Adrenal gland (tissue), 12 donors: ENCODE results near the gene SLC2A9. TPM values are rescaled to one million over a fixed set of nuclear protein-coding genes. Genes with fewer than 3 reads are reported as not detected.

Experiments used
- DNase-seq, 7 donors: peaks; one replicate each; pipeline ENCODE4 v3.0.0-alpha.2; 2019 to 2020
- H3K27ac ChIP-seq, 5 donors: fragments of 200-600 bp; sonication (generic) in 4 of 5; 1 replicate in 3 of 5; 2 replicates in 2 of 5; pipeline versions ENCODE4 v1.5.1 to v1.8.0; 2016 to 2020; ENCODE audit warnings: mild to moderate bottlenecking in 1 of 5
- H3K27me3 ChIP-seq: fragments of 200-600 bp; 2 replicates; pipeline ENCODE4 v1.8.0; 2021
- H3K36me3 ChIP-seq, 2 donors: fragments of 200-600 bp; replicated peaks in 1 of 2; 1 replicate in 1 of 2; 2 replicates in 1 of 2; pipeline versions ENCODE4 v1.5.1 to v1.8.0; 2018 to 2022
- H3K4me1 ChIP-seq, 2 donors: fragments of 200-600 bp; replicated peaks in 1 of 2; 1 replicate in 1 of 2; 2 replicates in 1 of 2; pipeline versions ENCODE4 v1.5.1 to v1.8.0; 2018 to 2021
- H3K4me3 ChIP-seq, 4 donors: fragments of 200-600 bp; sonication (generic) in 3 of 4; one replicate each; pipeline ENCODE4 v1.5.1; 2016 to 2018
- H3K9me3 ChIP-seq, 3 donors: fragments of 200-600 bp; sonication (generic) in 1 of 3; replicated peaks in 1 of 3; 1 replicate in 2 of 3; 2 replicates in 1 of 3; pipeline versions ENCODE4 v1.5.1 to v1.8.0; 2016 to 2021
- POLR2A ChIP-seq, 2 donors: fragments of 450-650 bp; IDR thresholded peaks; one replicate each; pipeline ENCODE4 v1.6.1; 2017; ENCODE audit warnings: antibody characterized with exemption in 2 of 2, mild to moderate bottlenecking in 2 of 2, moderate library complexity in 1 of 2
- WGBS, 4 donors: extraction: QIAGEN DNeasy Blood & Tissue Kit in 2 of 4; methylation state at CpG; one replicate each; pipeline versions ENCODE4 v1.1.5 to v1.1.7; 2013 to 2017; 5-methylcytosine and 5-hydroxymethylcytosine counted together
- intact Hi-C, 2 donors: fragments of 100-400 bp; cut with DNase I; formaldehyde crosslinking; loops; one replicate each; pipeline versions ENCODE4 v1.14.1 to v1.15.0; 2022 to 2023
- polyA plus RNA-seq, 3 donors: library from polyadenylated mRNA; stranded (reverse); fragments of 200-250 nt in 2 of 3; fragments of 350-450 nt in 1 of 3; fragmentation: Illumina TruSeq in 1 of 3; extraction: RNeasy Lipid Tissue Mini Kit (QIAGEN cat#74804) in 1 of 3; gene quantifications; one replicate each; pipeline ENCODE4 v1.2.3, GENCODE V29; 2013 to 2014
- total RNA-seq, 9 donors: library from RNA; depleted of rRNA in 4 of 9; stranded (reverse); fragments of >200 nt in 4 of 9; fragments of 120-200 nt in 1 of 9; fragmentation: NEBNext Ultra II Directional in 1 of 9; extraction: Animal tissue kit (Norgen Biotek cat#: 25700) in 1 of 9; gene quantifications; one replicate each; pipeline versions ENCODE4 v1.1.0 to v1.2.4, GENCODE V29; 2013 to 2023
- TF ChIP-seq, protein P1 (sequence below), 6 experiments: fragments of 450-650 bp in 4 of 6; fragments of 200-600 bp in 2 of 6; sonication (generic) in 1 of 6; IDR thresholded peaks; 1 replicate in 5 of 6; 2 replicates in 1 of 6; pipeline versions ENCODE4 v1.5.1 to v1.8.0; 2016 to 2021; ENCODE audit warnings: antibody characterized with exemption in 6 of 6, mild to moderate bottlenecking in 2 of 6, moderate library complexity in 1 of 6
- donor health status: healthy with polysubstance abuse.
- donor health status: Bipolar disorder and iron deficiency.
- donor health status: DM: yes; HTN: yes; CAD: no.
- donor health status: DM: no; HTN: no; CAD: no.
- donor health status: DM: no; HTN: no; CAD: no.
- donor health status: DM: yes; HTN: yes; CAD: no.

Gene SLC2A9
- total and polyA plus RNA-seq, 12 donors, result 1.8 to 16.6 (median 8.5) TPM

DNA sequence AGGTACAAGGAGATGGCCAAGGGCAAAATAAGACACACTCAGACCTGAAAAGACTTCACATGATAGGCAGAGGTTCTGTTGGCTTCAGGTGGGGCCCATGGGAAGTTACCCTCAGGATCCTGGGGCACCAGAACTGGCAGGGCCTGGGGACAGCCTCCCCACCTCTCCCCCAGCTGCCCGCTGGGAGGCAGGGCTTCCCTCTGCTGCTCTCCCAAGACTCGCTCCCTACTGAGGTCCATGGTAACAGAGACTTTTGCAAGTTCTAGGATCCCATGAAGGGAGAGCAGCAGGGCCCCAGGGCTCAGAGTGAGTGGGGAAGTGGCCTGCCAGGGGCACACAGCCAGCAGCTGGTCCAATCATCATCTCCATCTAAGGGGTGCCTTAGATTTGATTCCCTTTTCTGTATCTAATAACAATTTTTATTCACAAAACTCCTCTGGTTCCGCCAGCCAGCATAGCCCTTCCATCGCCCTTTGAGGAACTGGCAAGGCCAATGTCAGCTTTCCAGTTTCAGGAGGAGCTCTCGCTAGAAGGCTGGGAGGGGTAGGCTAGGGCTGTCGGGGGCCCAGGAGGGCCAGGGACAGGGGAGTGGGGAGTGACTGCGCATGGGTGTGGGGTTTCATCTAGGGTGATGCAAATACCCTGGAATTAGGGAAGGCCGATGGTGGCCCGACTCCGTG lies 78.2 kb downstream of the SLC2A9 start:
- Histone ChIP-seq H3K4me1 (peaks cover 9 to 11% of the 10 kb centered on the region in 2 donors), H3K27me3 (no peaks in the 10 kb centered on the region), H3K9me3 (no peaks in the 10 kb centered on the region), H3K27ac (no peak overlapping the region), H3K4me3 (no peak overlapping the region), H3K36me3 (no peaks in the 10 kb centered on the region)
- peak in 2 of 7 donors; percentile 7 to 11 for DNase-seq
- intact Hi-C loops, result no loop called here
- 88 to 95% (median 91%) methylated on average over 8 to 10 of the region's 10 CpGs for WGBS, 4 donors
- TF ChIP-seq, protein P1, sequence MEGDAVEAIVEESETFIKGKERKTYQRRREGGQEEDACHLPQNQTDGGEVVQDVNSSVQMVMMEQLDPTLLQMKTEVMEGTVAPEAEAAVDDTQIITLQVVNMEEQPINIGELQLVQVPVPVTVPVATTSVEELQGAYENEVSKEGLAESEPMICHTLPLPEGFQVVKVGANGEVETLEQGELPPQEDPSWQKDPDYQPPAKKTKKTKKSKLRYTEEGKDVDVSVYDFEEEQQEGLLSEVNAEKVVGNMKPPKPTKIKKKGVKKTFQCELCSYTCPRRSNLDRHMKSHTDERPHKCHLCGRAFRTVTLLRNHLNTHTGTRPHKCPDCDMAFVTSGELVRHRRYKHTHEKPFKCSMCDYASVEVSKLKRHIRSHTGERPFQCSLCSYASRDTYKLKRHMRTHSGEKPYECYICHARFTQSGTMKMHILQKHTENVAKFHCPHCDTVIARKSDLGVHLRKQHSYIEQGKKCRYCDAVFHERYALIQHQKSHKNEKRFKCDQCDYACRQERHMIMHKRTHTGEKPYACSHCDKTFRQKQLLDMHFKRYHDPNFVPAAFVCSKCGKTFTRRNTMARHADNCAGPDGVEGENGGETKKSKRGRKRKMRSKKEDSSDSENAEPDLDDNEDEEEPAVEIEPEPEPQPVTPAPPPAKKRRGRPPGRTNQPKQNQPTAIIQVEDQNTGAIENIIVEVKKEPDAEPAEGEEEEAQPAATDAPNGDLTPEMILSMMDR (IDR thresholded peaks at IDR 0.05), result no peak
- no peak for TF ChIP-seq POLR2A (IDR thresholded peaks at IDR 0.05)

DNA sequence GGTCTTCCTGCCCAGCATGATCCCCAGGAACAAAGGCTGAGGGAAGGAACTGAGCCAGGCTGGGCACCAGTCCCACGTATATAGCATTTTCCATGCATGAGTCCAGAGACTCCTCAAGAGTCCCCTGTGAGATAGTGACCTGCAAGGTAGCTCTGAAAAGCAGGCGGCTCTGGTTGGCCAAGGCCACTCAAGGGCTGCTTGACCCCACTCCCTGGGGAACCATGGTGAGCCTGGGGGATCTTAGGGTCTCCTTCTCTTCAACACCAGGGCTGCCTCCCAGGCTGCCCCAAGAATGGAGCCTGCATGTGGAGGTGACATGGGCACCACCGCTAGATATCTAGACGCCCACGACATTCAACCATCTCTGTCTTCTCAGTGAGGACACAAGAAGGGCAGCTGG lies 79.2 kb downstream of the SLC2A9 start:
- 94 to 100% (median 97%) methylated on average over 1 to 5 of the region's 5 CpGs for WGBS, 4 donors
- no peaks in the 10 kb centered on the region for H3K27me3 ChIP-seq
- TF ChIP-seq, protein P1 (IDR thresholded peaks at IDR 0.05), result no peak
- TF ChIP-seq POLR2A (IDR thresholded peaks at IDR 0.05), result no peak
- H3K4me1 ChIP-seq, result peaks cover 1 to 4% of the 10 kb centered on the region in 2 donors
- no peak overlapping the region for H3K4me3 ChIP-seq
- H3K27ac ChIP-seq, result no peak overlapping the region
- DNase-seq, result no peak
- intact Hi-C loops, result no loop called here
- no peaks in the 10 kb centered on the region for H3K36me3 ChIP-seq
- no peaks in the 10 kb centered on the region for H3K9me3 ChIP-seq

DNA sequence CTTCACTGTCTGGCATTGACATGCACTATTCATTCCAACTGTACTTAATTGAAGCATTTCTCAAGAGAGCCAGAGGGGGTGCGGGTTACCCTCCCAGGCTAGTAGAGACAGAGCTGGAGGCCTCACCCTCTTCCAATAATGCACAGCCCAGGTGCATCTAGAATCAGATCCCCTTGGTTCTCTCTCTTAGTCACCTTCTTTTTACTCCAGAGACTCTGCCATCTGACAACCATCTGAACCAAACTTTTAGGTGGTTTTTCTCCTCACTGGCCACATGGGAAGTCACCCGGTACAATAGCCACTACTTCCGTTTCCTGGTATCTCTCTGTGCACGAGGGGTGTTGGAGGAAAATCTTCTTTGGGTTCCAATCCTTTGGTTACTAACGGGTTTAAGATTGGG lies 81.3 kb downstream of the SLC2A9 start:
- no peaks in the 10 kb centered on the region for H3K27me3 ChIP-seq
- no peak for DNase-seq
- no peaks in the 10 kb centered on the region for H3K4me1 ChIP-seq
- H3K36me3 ChIP-seq, result no peaks in the 10 kb centered on the region
- intact Hi-C loops, result no loop called here
- WGBS, 4 donors, result 93 to 97% (median 97%) methylated on average over 5 of the region's 5 CpGs
- H3K9me3 ChIP-seq, result no peaks in the 10 kb centered on the region
- H3K27ac ChIP-seq, result no peak overlapping the region
- H3K4me3 ChIP-seq, result no peak overlapping the region
- TF ChIP-seq POLR2A (IDR thresholded peaks at IDR 0.05), result no peak
- TF ChIP-seq, protein P1 (IDR thresholded peaks at IDR 0.05), result no peak

DNA sequence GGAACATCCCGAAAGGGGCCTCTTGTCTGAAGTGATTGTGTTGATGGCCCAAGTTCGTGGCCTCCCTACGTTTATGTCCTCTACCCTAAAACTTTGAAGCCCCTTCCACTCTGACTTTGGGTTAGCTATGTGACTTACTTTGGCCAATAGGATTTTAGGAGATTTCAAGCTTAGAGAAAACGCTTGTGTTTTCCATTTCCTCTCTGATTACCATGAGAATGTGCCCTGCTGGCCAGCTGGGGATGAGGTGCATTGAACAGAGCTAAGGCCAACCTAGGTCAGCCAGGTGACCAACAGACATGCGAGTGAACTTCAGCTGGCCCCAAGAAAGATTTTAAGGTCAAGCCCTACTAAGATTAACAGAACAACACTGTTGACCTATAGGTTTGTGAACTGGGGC lies 82.4 kb downstream of the SLC2A9 start:
- no peak for DNase-seq
- Histone ChIP-seq H3K9me3 (no peaks in the 10 kb centered on the region), H3K27me3 (no peaks in the 10 kb centered on the region), H3K4me1 (no peaks in the 10 kb centered on the region), H3K4me3 (no peak overlapping the region), H3K36me3 (no peaks in the 10 kb centered on the region), H3K27ac (no peak overlapping the region)
- intact Hi-C loops, result no loop called here
- 87 to 91% (median 90%) methylated on average over 5 of the region's 5 CpGs for WGBS, 4 donors
- no peak for TF ChIP-seq POLR2A (IDR thresholded peaks at IDR 0.05)
- TF ChIP-seq, protein P1 (IDR thresholded peaks at IDR 0.05), result no peak
